ENCODE data around the gene CAPSL.
"Not testable (repeated sequence)": the region's sequence is repeated elsewhere in the genome, so short reads cannot be mapped to it uniquely, and the experiment has no call there.

The CAPSL gene

DNA sequence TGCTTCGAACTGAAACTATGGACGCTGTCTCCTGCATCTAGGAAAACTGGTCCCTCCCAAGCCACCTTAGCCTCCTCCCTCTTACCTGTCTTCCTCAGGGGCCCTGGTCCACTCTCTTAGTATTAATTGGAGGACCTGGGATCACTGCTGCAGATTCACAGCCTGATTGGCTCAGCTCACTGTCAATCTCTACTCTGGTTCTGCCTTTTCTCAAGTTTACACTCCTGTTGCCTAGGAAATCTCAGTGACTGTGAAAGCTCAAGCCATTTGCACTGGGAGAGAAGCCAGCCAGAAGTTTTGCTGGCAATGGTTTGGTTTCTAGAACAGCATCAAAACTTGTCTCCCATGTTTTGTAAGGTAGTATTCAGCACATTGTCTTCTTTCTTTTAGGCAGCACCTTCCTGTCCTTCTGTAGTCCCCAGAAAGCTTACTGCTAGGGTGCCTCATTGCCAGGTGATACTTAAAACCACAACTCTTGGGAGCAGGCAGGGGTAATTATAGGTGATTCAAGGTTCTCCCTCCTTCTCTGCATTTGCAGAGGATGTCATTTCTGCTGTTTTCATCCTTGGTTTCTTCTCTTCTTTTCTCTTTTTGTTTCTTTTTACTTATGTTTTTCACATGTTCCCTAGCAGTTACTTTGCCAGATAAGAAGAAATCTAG, at the start of gene CAPSL:
TSS of gene CAPSL (minus strand) at position 55 of the 660 bp plus-strand sequence. CDS start 17,502 bp downstream, outside the sequence.
- no peak for DNase-seq

DNA sequence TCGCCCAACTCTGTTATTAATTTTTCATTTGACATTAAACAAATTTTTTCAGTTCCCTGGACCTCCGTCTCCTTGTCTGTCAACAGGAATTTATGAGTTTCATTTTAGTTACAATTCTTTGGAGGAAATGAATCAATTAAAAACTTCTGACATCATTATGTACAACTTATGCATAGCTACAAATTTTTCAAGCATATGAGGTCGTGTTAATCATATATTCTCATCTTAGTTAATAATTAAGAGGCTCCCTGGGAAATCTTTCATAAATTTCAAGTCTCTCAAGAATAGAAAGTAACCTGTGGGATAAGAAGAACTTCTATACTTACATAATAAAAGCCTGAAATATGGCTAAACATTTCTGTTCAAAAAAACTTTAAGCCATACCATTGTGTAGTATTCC, 49.4 kb upstream of the CAPSL start:
- DNase-seq, result no peak

DNA sequence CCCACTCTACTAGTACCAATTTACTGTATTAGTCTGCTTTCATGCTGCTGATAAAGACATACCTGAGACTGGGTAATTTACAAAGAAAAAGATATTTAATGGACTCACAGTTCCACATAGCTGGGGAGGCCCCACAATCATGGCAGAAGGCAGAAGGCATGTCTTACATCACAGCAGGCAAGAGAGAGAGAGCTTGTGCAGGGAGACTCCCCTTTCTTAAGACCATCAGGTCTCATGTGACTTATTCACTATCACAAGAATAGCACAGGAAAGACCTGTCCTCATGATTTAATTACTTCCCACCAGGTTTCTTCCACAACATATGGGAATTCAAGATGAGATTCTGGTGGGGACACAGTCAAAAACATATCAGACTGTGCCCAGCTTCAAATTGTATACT, 41.3 kb upstream of the CAPSL start:
- no peak for DNase-seq

DNA sequence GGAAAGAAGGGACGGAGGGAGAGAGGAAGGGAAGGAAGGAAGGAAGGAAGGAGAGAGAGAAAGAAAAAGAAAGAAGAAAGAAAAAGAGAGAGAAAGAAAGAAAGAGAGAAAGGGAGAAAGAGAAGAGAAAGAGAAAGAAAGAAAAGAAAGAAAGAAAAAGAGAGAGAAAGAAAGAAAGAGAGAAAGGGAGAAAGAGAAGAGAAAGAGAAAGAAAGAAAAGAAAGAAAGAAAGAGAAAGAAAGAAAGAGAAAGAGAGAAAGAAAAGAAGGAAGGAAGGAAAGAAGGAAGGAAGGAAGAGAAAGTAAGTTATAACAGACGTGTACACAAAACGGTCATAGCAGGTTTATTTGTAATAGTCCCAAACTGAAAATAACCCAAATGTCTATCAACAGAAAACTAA, 38.4 kb upstream of the CAPSL start:
- DNase-seq, result not testable (repeated sequence)

DNA sequence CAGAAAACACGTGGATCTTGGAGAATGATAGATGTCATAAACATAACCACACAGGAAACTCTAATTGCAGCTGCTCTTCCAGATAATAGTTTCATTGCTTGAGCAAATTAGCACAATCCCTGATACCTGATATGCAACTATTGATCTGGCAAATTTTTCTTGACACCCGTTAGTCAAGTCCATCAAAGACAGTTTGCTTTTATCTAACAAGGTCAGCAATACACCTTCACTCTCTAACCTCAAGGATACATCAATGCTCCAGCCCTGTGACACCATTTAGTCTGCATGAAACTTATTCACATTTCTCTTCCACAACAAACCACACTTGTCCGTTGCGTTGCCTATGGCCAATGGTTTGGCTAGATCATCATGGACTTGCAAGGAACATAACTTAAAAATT, 36.1 kb upstream of the CAPSL start:
- DNase-seq, result no peak

DNA sequence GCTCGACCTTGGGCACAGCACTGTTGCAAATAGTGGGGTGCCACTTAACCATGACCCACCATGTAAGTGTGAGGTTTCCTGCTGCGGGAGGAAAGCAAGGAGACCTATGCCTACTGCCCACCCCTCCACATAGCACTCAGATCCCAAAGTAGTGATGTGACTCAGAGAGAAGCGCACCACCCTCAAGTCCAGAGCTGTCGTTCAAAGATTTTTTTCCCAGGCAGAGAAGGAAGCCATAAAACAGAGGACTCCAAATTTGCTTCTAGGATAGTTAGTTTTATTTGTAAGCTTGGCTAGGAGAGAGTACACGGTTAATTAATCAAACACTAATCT, 33.4 kb upstream of the CAPSL start:
- DNase-seq, result no peak

DNA sequence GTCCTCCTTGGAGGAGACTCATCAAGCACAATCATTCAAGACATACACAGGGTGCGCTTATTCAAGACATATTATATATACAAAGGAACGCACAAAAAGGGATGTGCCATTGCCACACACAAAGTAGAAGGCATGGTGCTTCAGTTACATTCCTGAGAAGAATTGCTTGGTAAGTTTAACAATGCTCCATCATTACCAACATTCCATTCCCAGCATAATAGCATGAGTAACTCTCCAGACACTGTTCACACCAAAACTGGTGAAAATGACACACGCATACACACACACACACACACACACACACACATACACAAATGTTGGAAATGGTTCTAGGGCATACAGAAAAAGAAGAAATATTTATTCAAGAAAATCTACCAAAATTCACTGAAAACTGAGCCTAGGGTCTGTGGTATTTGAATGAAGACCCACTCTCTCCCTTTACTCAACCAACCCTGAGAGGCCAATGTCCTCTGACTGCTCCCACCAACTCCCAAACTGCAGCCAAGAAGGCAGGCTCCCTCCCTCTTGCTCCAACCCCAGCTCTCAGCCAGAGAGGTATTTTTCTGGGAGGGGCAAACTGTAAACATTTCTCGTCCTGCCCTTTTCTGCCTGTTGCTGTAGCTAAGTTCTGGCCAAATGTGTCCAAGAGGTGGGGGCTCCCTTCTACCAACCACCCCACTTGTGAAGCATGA, 32.9 kb upstream of the CAPSL start:
- no peak for DNase-seq

DNA sequence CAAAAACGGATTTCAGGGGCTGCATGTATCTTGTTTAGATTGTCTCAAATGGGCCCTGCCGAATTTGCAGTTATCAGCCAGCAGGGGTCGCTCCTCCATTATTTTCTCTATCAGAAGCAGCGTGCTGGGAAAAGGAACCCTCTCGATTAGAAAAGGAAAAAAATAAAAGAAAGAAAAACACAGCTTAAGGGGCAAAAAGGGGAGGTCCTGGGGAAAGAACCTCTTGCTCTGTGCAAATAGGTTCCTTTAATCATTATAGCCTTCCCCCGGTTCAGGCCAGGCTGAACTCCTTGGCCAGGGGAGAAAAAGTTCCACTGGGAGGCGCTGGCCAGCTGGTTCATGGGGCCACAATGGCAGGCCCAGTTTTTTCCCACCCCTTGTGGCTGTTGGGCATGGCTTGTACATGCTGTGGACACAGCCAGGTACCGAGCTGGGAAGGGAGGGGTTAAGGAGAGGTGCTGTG, 25.0 kb upstream of the CAPSL start:
- DNase-seq, result peak in 1 of 2 donors; percentile 31

DNA sequence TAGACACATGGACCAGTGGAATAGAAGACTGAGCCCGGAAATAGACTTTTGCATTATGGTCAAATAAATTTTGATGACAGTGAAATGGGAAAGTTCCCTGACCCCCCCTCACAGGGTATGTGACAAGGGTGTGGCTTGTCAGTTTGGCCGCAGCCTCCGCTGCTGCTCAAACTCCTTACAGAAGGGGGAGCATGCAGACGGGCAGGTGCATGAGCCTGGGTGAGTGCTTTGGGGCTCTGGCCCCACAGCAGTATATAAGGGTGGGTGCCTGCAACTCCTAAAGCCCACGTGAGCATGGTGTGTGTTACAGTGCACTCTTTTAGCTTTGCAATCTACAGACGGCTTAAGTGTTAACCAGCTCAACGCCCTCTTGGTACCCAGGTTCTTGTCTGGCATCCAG, 21.9 kb upstream of the CAPSL start:
- no peak for DNase-seq

DNA sequence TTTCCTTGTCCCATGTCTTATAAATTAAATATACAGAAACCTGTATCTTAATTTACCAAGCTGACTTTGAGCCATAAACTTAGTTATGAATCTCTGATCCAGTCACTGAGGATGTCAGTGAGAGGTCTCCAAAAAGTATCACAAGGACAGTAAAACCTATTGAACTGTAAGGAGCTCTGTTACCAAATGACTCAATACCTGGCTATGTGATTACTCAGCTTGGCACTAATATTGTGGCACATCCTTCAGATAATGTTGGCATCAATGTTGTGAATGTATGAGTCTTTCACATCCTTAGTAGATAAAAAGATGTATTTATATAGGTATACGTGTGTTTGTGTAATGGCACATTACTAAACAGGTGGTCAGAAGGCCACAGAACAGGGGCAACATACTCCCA, 18.0 kb upstream of the CAPSL start:
- no peak for DNase-seq

DNA sequence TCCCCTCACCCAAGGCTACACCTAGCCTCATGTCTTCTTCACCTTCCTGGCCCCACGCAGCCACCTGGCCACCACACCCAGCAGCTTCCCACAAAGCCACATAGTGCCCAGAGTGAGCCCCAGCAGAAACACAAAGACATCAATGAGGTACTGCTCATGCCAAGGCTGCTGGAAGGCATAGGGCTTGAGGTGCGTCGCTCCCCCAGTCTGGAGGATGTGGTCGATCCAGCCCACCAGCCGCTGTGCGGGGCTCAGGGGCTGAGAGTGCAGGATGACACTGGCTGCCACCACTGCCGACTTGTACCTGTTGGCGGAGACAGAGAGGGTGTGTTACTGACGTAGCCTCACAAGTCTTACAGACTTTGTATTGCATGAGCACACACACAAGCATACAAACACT, 15.8 kb upstream of the CAPSL start:
- peak in 1 of 2 donors; percentile 2 for DNase-seq

DNA sequence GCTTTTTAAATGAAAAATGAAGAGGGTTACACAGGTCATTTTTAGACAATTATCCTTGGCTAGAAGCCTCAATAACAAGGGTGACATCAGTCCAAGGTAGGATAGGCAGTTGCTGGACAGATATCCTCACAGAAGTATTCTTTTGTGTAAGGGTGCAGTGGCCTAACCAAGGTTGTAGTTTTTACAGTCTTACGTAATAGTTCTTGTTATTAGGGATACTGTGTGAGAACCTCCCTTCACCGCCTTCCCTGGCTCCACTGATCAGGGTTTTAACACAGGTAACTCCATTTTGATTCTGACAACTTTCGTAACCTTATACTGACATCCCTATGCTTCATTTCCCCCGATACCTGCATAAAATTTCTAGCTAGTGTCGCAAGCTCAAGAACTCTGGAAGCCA, 8.7 kb upstream of the CAPSL start:
- no peak for DNase-seq

DNA sequence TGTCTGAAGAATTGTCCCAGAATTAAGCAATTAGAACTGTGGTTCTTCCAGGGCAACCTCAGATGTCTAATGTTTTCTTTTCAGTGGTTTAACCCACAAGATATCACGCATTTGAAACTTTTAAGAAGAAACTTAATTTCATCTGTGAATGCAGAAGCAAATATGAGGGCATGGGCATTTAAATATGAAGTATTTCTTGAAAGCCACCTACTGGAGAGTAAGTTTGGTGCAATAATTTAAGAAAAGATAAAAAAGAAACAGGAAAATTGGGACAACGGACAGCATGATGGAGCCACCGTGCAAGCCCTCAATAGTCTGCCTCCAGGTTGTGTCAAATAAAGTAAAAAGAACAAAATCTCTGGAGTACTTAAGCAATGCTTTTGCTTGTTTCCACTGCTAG, 1.2 kb upstream of the CAPSL start:
- DNase-seq, result no peak

DNA sequence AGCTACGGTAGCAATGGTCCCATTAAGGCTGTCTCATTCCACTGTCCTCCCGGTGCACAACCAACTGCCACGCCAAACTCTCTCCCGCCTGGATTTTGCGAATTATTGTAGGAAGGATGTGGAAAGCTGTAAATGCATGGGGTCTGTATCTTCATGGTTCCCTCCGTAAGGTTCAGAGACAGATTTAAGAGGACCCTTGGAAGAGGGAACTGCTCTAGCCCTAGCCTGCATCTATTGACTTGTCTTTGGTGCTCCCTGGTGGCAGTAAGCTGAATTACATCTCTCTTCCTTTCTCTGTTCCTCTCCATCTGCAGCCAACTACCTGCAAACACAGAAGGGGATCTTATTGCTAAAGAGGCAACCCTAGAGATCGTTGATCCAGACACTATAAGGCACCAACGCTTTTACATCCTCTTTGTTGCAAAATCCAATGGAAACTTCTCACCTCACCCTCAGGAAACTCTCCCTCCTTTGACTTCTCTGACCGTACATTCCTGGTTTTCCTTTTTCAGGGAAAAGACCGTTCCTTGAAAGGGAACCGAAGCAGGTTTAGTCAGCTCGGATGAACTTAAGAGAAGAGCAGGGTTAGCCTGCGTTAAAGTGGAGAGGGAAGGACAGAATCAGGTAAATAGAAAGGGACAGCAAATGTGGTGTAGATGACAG, 11.9 kb downstream of the CAPSL start:
- peak; percentile 57 to 75 for DNase-seq

DNA sequence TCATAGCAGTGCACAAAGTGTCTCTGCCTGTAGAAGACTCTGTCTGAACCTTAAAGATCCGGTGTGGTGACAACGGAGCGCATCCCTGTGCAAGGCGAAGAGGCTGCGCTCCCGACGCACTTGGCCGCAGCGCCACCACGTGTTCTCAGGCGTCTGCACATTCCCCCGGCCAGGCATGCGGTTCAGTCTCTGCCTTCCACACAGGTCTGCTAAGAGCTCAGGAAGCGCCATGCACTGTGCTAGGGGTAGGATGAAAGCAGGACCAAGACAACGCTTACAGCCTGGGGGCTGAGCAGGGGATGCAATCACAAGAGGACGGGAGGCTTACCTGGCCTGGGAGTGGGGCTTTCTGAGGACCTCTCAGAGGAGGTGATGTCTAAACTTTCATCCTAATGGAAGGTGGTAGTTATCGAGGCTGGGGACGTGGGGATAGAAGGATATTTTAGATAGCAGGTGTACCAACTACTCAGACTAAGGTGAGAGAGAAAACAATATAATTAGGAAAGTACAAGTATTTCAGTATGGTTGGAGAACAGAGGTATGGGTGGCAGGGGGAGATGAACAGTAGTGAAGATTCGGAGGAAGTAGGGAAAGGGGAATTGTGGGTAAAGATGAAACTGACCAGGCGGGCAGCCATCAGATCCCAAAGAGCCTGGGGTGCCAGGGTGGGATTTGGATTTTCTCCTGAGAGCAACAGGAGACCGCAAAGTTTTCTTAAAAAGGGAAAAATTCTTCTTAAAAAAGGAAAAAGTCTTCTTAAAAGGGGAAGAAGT, 13.3 kb downstream of the CAPSL start:
- DNase-seq, result peak; percentile 86 to 88

DNA sequence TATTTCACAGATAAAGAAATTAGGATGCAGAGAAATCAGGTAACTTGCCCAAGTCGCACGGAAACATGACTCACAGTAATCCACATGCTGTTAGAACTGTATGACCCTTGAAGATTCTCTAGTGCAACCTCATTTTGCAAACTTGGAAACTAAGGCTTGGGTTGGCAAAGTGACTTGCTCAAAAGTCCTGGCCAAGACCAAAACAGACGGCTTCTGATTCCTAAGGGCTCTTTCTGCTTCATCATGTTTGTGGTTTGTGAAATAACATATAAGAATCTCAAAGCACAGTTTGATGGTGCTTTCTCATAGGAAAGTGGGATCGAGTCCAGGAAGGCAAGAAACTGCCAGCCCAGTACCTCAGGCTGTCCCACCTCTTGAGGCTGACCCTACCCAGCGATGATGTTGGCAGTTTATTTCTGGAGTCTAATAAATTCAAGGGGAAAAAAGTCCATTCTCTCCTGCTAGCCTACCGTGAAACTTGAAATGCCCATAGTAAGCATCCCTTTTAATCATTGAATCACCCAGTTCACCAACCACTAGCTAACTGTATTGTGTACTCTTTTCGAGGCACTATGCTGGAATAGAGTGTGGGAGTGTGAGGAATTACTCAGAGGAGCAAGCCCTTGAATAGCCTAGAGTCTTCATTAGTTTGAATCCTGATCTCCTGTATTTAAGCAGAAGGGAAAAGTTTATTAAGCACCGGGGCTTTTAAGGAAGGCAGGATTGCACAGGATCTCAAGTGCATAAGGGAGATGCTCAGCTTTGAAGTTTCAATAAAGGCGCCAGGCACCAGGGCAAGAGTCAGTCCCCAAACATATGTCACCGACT, 14.1 kb downstream of the CAPSL start:
- no peak for DNase-seq

DNA sequence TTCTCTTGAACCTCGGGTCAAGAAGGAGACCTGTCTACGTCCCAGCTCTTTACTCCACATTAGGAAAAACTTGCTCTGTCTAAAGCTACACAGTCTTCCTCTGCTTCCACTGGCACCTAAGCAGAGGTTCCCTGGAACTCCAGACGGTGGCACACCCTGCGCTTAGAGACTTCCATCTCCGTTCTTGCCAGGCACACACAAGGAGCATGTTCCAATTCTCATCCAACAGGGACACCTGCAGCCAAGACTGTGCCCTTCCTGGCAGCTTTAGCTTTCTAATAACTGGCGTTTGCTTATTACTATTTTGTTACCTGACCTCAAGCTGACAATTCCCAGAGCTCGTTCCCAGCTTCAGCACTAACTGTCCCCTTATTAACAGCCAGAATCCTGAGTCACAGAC, 16.0 kb downstream of the CAPSL start:
- DNase-seq, result no peak

DNA sequence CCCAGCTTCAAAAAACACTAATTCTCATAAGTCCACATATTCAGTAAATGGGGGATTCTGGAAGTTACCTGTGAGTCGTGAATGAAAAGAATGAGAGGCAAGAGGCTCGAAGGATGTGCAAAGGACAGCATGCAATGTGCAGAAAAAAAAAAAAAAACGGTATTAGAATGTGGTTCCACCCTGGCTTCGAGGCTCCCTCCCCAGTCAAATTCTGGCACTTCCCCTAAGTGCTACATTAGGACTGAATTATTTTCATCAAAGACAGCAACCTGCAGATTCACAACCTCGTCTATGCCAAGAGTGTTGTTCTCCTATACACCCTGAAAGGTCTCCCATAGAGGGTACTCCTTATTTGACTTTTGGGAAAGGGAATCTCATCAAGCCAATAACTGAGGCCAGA, 16.5 kb downstream of the CAPSL start:
- no peak for DNase-seq

DNA sequence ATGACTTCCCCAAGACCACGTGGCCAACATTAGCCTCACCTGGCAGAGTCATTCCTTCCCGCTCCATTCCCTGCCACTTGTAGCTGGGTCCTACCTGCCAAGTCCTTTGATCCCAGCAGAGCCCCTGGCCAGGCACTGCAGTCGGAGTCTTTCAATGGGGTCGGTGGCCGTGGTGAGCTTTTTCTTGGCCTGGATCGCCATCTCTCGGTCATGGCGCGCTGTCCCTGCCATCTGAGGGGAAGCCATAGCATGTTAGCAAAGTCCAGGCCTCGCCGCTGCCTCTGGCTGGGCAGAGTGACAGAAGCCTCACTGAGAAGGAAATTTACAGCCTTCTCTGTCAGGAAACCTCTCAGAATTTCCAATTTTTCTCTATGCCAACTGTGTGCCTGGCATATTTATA, 17.5 kb downstream of the CAPSL start:
- no peak for DNase-seq

DNA sequence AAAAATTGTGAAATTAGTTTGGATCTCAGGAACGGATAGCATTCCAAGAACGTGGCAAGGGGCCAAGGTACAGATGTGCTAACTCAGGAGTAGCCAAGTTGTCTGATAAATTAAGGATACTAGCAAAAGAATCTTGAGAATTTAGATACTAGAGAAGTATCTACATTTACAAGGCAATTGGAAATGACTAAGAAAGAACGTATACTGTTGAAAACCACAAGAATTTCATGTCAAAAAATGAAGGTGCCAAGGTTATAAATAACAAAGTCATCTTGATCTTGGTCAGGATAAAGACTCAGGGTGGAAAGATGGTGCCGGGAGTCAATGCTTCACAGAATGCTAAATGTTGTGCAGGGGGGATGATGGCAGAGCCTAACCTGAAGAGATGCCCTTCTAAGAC, 19.2 kb downstream of the CAPSL start:
- no peak for DNase-seq

DNA sequence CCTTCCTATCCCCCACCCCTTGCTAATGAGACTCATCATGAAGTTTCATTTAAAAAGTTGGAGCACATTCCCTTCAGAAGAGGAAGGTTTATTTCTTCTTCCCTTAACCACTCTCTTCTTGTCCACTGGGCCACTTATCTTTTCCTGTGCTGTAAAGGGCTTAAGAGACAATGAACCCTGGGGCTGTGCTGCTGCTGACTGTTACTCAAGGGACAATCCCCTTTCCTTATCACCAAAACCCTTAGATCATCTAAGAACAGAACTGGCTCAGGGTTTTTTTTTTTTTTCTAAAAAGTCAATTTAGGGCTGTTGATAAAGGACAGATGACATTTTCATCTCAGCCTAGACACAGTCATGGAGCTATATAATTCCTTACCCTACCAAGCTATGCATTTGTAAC, 29.6 kb downstream of the CAPSL start:
- no peak for DNase-seq

DNA sequence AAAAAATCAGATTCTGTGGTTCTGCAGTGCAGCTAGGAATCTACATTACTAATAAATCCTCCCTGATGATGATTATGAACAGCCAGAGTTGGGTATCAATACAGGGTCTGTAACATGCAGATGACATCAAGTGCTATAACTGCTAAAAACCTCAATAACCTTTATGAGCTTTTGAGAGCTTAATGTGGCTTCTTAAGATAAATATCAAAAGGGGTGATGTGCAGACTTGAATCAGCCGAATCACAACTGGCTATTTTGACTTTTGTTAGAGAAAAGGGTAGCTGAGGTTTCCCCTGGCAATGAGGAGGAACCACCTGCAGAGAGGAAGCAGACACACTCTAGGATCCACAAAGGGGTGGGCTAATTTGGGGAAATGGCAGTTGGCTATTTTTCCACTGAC, 30.2 kb downstream of the CAPSL start:
- DNase-seq, result no peak

All from stimulated activated CD4-positive, alpha-beta T cell treated with anti-CD3 and anti-CD28 coated beads, Interleukin-2, amount 100 ng/mL, for 24 hours (primary cell).